HL-60 (cell line): ENCODE results near the gene CDRT4.

Experiments
- CTCF ChIP-seq: IDR thresholded peaks from one replicate; pipeline ENCODE4 v1.5.1; 2011; ENCODE audit warnings: low read length, control low read depth, inconsistent platforms; ENCODE audit not compliant: insufficient read depth
- TF ChIP-seq, protein P1 (sequence below): IDR thresholded peaks from 2 replicates; pipeline ENCODE4 v1.6.1; 2012; ENCODE audit warnings: low read depth; ENCODE audit not compliant: insufficient replicate concordance

DNA sequence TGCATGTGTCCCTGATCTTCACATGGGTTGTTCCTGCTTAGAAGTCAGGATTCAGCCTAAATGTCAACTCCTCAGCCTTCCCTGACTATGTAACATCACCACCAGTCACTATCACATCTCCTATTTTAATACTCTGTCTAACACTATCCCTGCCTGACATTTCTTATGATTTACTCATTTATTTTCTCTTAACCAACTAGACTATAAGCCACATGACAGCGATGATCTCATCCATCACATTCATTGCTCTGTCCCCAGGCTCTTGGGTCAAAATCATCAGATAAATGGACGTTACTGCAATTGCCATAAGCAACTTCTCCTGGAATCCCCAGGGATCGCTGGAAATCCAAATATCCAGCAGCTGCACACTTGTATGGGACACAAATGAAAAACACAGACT, 15.7 kb downstream of the CDRT4 start:
- no peak for TF ChIP-seq CTCF
- TF ChIP-seq, protein P1, sequence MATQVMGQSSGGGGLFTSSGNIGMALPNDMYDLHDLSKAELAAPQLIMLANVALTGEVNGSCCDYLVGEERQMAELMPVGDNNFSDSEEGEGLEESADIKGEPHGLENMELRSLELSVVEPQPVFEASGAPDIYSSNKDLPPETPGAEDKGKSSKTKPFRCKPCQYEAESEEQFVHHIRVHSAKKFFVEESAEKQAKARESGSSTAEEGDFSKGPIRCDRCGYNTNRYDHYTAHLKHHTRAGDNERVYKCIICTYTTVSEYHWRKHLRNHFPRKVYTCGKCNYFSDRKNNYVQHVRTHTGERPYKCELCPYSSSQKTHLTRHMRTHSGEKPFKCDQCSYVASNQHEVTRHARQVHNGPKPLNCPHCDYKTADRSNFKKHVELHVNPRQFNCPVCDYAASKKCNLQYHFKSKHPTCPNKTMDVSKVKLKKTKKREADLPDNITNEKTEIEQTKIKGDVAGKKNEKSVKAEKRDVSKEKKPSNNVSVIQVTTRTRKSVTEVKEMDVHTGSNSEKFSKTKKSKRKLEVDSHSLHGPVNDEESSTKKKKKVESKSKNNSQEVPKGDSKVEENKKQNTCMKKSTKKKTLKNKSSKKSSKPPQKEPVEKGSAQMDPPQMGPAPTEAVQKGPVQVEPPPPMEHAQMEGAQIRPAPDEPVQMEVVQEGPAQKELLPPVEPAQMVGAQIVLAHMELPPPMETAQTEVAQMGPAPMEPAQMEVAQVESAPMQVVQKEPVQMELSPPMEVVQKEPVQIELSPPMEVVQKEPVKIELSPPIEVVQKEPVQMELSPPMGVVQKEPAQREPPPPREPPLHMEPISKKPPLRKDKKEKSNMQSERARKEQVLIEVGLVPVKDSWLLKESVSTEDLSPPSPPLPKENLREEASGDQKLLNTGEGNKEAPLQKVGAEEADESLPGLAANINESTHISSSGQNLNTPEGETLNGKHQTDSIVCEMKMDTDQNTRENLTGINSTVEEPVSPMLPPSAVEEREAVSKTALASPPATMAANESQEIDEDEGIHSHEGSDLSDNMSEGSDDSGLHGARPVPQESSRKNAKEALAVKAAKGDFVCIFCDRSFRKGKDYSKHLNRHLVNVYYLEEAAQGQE = no peak
